HG03159 (cell line): ENCODE measurements around the gene REPS2.

Experiments used
- ATAC-seq: cut with Tn5 transposase; IDR thresholded peaks from one replicate; pipeline ENCODE4 v1.9.1; 2021; ENCODE audit warnings: mild to moderate bottlenecking, moderate library complexity; ENCODE audit not compliant: unreplicated experiment

Gene REPS2

GRCh38 chrX:17031827-17032226 is 85.4 kb downstream of the REPS2 start:
- no peak for ATAC-seq

GRCh38 chrX:17032351-17032750 is 85.9 kb downstream of the REPS2 start:
- no peak for ATAC-seq

- no peak for ATAC-seq
These were observed 86.8 kb downstream of the REPS2 start for GRCh38 chrX:17033225-17033624.

GRCh38 chrX:17035111-17035510 is 88.7 kb downstream of the REPS2 start:
- no peak for ATAC-seq

GRCh38 chrX:17036171-17036961 is 89.9 kb downstream of the REPS2 start:
- ATAC-seq = no peak

GRCh38 chrX:17038277-17038676 is 91.8 kb downstream of the REPS2 start:
- ATAC-seq = no peak

- no peak for ATAC-seq
These were observed 92.3 kb downstream of the REPS2 start for GRCh38 chrX:17038681-17039161.

- no peak for ATAC-seq
These were observed 93.4 kb downstream of the REPS2 start for GRCh38 chrX:17039826-17040225.

GRCh38 chrX:17040711-17041110 is 94.3 kb downstream of the REPS2 start:
- ATAC-seq = no peak

GRCh38 chrX:17042037-17042436 is 95.6 kb downstream of the REPS2 start:
- ATAC-seq = no peak

- ATAC-seq = no peak
These were observed 100.1 kb downstream of the REPS2 start for GRCh38 chrX:17046478-17047097.

GRCh38 chrX:17047224-17047623 is 100.8 kb downstream of the REPS2 start:
- no peak for ATAC-seq

GRCh38 chrX:17052210-17052609 is 105.8 kb downstream of the REPS2 start:
- ATAC-seq = no peak

- no peak for ATAC-seq
These were observed 106.3 kb downstream of the REPS2 start for GRCh38 chrX:17052793-17053192.

- ATAC-seq = no peak
These were observed 107.0 kb downstream of the REPS2 start for GRCh38 chrX:17053502-17053901.

GRCh38 chrX:17056868-17057608 is 110.6 kb downstream of the REPS2 start:
- ATAC-seq = no peak

GRCh38 chrX:17062065-17062464 is 115.6 kb downstream of the REPS2 start:
- ATAC-seq = no peak

- ATAC-seq = no peak
These were observed 118.6 kb downstream of the REPS2 start for GRCh38 chrX:17065100-17065499.

- no peak for ATAC-seq
These were observed 121.1 kb downstream of the REPS2 start for GRCh38 chrX:17067534-17067933.

GRCh38 chrX:17072301-17072700 is 125.8 kb downstream of the REPS2 start:
- no peak for ATAC-seq

- no peak for ATAC-seq
These were observed 126.3 kb downstream of the REPS2 start for GRCh38 chrX:17072721-17073230.
